ENCODE data around the gene GRSF1. TPM values are rescaled to one million over a fixed set of nuclear protein-coding genes. Genes with fewer than 3 reads are reported as not detected.

Gene GRSF1
- total RNA-seq, 1 donor from 2014 or later: 54.6 TPM

DNA sequence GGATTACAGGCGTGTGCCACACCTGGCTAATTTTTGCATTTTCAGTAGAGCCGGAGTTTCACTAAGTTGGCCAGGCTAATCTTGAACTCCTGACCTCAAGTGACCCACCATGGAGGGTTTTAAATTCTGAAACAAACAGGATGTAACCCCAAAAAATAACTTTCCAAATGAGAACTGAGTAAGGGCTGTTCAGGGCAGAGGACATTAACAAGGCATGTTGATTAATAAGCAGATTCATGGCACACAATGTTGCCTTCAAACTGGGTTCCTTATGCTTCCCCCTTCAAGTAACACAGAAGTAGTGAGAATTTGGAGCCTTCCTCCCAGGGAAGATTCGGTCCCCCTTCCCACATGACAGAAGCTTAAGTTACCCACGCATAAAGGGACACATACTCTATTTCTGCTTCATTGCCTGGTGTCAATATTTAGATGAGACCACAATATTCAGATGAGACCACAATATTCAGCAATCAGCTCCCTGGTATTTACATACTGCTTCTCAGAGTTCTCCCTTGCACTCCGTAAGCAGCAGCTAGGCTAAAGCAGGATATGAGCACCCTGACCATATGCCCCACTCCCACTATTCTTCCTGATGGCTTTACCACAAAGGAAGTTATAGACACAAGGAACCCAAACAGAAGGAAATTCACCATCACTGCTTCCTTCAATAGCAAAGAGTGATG, 21.4 kb downstream of the GRSF1 start:
- intact Hi-C loops (cut with DNase I): no loop called here
- DNase-seq: no peak
- Histone ChIP-seq H3K9me3 (no peaks in the 10 kb centered on the region), H3K4me3 (no peak overlapping the region), H3K4me1 (no peaks in the 10 kb centered on the region), H3K36me3 (peaks cover 52% of the 10 kb centered on the region), H3K27me3 (ENCODE audit: low read depth) (no peaks in the 10 kb centered on the region), H3K27ac (no peak overlapping the region)
- no peak for ATAC-seq
- TF ChIP-seq, protein P1, sequence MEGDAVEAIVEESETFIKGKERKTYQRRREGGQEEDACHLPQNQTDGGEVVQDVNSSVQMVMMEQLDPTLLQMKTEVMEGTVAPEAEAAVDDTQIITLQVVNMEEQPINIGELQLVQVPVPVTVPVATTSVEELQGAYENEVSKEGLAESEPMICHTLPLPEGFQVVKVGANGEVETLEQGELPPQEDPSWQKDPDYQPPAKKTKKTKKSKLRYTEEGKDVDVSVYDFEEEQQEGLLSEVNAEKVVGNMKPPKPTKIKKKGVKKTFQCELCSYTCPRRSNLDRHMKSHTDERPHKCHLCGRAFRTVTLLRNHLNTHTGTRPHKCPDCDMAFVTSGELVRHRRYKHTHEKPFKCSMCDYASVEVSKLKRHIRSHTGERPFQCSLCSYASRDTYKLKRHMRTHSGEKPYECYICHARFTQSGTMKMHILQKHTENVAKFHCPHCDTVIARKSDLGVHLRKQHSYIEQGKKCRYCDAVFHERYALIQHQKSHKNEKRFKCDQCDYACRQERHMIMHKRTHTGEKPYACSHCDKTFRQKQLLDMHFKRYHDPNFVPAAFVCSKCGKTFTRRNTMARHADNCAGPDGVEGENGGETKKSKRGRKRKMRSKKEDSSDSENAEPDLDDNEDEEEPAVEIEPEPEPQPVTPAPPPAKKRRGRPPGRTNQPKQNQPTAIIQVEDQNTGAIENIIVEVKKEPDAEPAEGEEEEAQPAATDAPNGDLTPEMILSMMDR (IDR thresholded peaks at IDR 0.05): no peak

DNA sequence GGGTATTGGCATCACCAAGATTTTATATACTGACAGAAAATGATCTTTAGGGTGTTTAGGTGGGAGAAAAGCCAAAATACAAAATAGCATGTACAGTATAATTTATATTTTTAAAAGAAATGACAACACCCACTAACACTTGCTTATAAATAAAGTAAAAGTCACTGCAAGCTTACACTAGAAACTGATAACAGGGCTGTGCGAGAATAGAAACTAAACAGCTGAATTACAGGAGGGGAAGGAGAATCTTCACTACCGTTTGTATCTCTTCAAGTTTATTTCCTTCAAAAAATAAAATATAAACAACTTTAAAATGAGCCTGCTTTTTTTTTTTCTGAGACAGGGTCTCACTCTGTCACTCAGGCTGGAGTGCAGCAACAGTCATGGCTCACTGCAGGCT, 22.8 kb downstream of the GRSF1 start:
- TF ChIP-seq, protein P1 (IDR thresholded peaks at IDR 0.05): no peak
- DNase-seq: no peak
- H3K4me1 ChIP-seq: no peaks in the 10 kb centered on the region
- H3K27ac ChIP-seq: no peak overlapping the region
- peaks cover 37% of the 10 kb centered on the region for H3K36me3 ChIP-seq
- ATAC-seq: no peak
- no peaks in the 10 kb centered on the region for H3K27me3 ChIP-seq (ENCODE audit: low read depth)
- no peak overlapping the region for H3K4me3 ChIP-seq
- intact Hi-C loops (cut with DNase I): no loop called here
- H3K9me3 ChIP-seq: no peaks in the 10 kb centered on the region

DNA sequence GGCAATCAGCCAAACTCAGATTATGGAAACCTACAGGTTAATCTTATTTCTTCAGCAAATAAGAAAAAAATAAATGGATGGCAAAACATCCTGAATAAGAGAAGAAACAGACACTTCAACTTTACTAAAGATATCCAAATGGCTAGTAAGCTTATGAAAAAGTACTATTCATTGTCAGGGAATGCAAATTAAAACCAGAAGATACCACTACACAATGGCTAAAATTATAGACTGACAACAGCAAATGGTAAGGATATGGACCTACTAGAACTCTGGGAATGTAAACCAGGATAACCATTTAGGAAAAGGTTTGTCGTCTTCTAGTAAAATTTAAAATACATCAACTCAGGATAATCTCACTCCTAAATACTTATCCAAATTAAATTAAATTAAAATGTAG, 24.3 kb downstream of the GRSF1 start:
- Histone ChIP-seq H3K27me3 (ENCODE audit: low read depth) (no peaks in the 10 kb centered on the region), H3K9me3 (no peaks in the 10 kb centered on the region), H3K4me3 (no peak overlapping the region), H3K36me3 (peaks cover 22% of the 10 kb centered on the region), H3K4me1 (no peaks in the 10 kb centered on the region), H3K27ac (no peak overlapping the region)
- ATAC-seq (no peak), DNase-seq (no peak)
- intact Hi-C loops (cut with DNase I): no loop called here
- TF ChIP-seq, protein P1 (IDR thresholded peaks at IDR 0.05): no peak

DNA sequence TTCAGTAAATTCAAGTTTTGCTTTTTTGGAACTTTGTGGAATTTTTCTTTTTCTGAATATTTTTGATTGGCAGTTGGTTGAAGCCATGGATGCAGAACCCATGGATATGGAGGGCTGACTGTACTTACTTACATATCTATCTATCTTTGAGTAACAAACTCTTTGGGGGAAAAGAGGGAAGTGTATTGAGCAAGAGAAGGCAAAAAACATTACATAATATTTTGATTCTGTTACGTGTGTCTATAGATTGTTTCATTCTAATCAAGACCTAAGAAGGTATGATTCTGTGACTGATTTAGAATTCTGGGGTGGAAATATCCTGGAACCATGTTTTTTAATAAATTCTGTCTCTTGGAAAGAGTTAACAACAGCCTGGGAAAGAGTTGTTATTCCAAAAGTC, 31.5 kb downstream of the GRSF1 start:
- DNase-seq: no peak
- TF ChIP-seq, protein P1 (IDR thresholded peaks at IDR 0.05): no peak
- Histone ChIP-seq H3K36me3 (peaks cover 24% of the 10 kb centered on the region), H3K27me3 (ENCODE audit: low read depth) (no peaks in the 10 kb centered on the region), H3K4me1 (no peaks in the 10 kb centered on the region), H3K9me3 (no peaks in the 10 kb centered on the region), H3K27ac (no peak overlapping the region), H3K4me3 (no peak overlapping the region)
- no peak for ATAC-seq
- intact Hi-C loops (cut with DNase I): no loop called here

DNA sequence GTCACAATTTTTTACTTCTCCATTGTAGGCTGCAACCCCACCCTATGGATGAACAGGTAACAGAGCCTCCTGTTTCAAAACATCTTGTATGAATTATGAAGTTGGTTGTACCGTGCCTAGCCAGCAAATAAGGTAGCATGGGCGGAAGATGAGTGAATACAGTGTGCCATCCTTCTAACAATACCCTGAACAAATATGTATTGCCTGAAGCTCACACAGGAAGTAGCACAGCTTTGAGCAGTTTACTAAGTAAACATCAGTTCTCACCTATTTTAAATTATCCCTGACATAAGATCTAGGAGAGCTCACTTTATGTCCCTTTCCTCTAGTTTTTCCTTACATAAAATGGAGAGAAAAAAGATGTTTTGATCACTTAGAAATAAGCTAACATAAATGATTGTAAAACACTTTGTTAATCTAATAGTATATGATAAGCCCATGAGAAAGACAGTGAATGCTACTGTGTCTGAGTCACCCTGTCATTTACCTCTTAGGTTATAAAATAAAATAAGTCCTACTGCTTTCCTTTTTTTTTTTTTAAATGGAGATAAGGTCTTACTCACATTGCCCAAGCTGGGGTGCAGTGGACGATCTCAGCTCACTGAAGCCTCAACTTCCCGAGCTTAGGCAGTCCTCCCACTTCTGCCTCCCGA, 36.6 kb downstream of the GRSF1 start:
- no peak overlapping the region for H3K27ac ChIP-seq
- no peaks in the 10 kb centered on the region for H3K9me3 ChIP-seq
- H3K4me3 ChIP-seq: no peak overlapping the region
- ATAC-seq (no peak), DNase-seq (no peak)
- H3K4me1 ChIP-seq: no peaks in the 10 kb centered on the region
- peaks cover 36% of the 10 kb centered on the region for H3K36me3 ChIP-seq
- H3K27me3 ChIP-seq (ENCODE audit: low read depth): no peaks in the 10 kb centered on the region
- TF ChIP-seq, protein P1 (IDR thresholded peaks at IDR 0.05): no peak
- intact Hi-C loops (cut with DNase I): no loop called here
